Body of pancreas (tissue), 4 donors: ENCODE measurements around the gene ABR.
A peak's percentile ranks its signal among the peaks of the same experiment; 100 is the strongest.

Source experiments
- CTCF ChIP-seq, 7 experiments: fragments of 450-650 bp in 4 of 7; fragments of 200-600 bp in 3 of 7; sonication (generic) in 3 of 7; IDR thresholded peaks; one replicate each; pipeline ENCODE4 v1.5.1; 2016 to 2019; ENCODE audit warnings: antibody characterized with exemption in 7 of 7
- POLR2A ChIP-seq, 3 donors: fragments of 450-650 bp; IDR thresholded peaks; one replicate each; pipeline ENCODE4 v1.6.1; 2016; ENCODE audit warnings: antibody characterized with exemption in 3 of 3, mild to moderate bottlenecking in 2 of 3

DNA sequence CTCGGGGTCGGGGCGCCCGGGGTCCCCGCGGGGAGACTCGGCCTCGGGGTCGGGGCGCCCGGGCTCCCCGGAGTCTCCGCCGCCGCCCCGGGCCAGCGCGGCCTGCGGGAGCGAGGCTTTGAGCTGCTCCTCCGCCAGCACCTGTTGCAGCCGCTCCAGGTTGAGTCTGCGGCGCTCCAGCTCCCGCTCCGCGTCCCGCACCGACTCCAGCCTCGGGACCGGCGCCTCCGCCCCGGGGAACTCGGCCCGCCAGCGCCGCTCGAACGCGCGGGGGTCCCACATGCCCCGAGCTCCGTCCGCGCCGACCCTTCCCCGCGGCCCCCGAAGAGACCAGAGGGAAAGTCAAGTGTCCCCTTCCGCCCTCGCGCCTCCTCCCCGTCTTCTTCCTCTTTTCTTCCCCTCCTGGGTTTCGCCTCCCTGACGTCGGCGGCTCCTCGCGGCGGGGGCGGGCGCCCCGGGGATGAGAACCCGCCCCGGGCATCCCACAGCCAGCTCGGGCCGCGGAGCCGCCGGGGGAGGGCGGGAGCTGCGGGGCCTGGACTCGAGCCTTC, 49.6 kb upstream of the ABR start:
- peak in 1 of 3 donors; percentile 50 for TF ChIP-seq POLR2A (IDR thresholded peaks at IDR 0.05)
- TF ChIP-seq CTCF (IDR thresholded peaks at IDR 0.05): no peak
